Subcutaneous adipose tissue (tissue), 4 donors: ENCODE data around the gene C1QTNF2. TPM values are rescaled to one million over a fixed set of nuclear protein-coding genes. Genes with fewer than 3 reads are reported as not detected.

Source experiments
- CTCF ChIP-seq: fragments of 450-650 bp; IDR thresholded peaks from one replicate; pipeline ENCODE4 v1.5.1; 2016; ENCODE audit warnings: low read depth, mild to moderate bottlenecking, control low read depth, antibody characterized with exemption, moderate library complexity
- total RNA-seq, 4 donors: library from RNA; depleted of rRNA; stranded (reverse); fragments of >200 nt; gene quantifications; one replicate each; pipeline ENCODE4 v1.1.0, GENCODE V29; 2016

C1QTNF2 gene
- total RNA-seq, 4 donors from 2014 or later, result 0.57 to 1.5 (median 0.91) TPM

GRCh38 chr5:160380041-160380440 is 9.6 kb upstream of the C1QTNF2 start:
- no peak for TF ChIP-seq CTCF

- TF ChIP-seq CTCF, result no peak
Observed at GRCh38 chr5:160379511-160379910, 9.1 kb upstream of the C1QTNF2 start.

GRCh38 chr5:160378330-160378729 is 7.9 kb upstream of the C1QTNF2 start:
- no peak for TF ChIP-seq CTCF

GRCh38 chr5:160377651-160378050 is 7.2 kb upstream of the C1QTNF2 start:
- no peak for TF ChIP-seq CTCF

GRCh38 chr5:160376416-160376815 is 6.0 kb upstream of the C1QTNF2 start:
- no peak for TF ChIP-seq CTCF

GRCh38 chr5:160375701-160376100 is 5.3 kb upstream of the C1QTNF2 start:
- TF ChIP-seq CTCF, result no peak

- no peak for TF ChIP-seq CTCF
Observed at GRCh38 chr5:160375166-160375565, 4.7 kb upstream of the C1QTNF2 start.
